ENCODE results near the gene C4orf17.
A peak's percentile ranks its signal among the peaks of the same experiment; 100 is the strongest.

The C4orf17 gene

GRCh38 chr4:99510721-99511120 lies at the start of gene C4orf17:
Gene C4orf17 (plus strand): TSS chr4:99511021. CDS start chr4:99513082, 2,061 bp downstream.
- no peak within 1 kb of the TSS for H3K4me3 ChIP-seq (ENCODE audit: low read depth, low read length)
- no peak for TF ChIP-seq CTCF (IDR thresholded peaks at IDR 0.05; ENCODE audit: low read depth, low read length)

- no peak overlapping the region for H3K4me3 ChIP-seq (ENCODE audit: low read depth, low read length)
- TF ChIP-seq CTCF (IDR thresholded peaks at IDR 0.05; ENCODE audit: low read depth, low read length) = no peak
Observed at GRCh38 chr4:99461623-99462401, 49.0 kb upstream of the C4orf17 start.

- no peak overlapping the region for H3K4me3 ChIP-seq (ENCODE audit: low read depth, low read length)
- TF ChIP-seq CTCF (IDR thresholded peaks at IDR 0.05; ENCODE audit: low read depth, low read length) = peak; percentile 59
Observed at GRCh38 chr4:99462875-99463464, 47.9 kb upstream of the C4orf17 start.

- no peak for TF ChIP-seq CTCF (IDR thresholded peaks at IDR 0.05; ENCODE audit: low read depth, low read length)
- H3K4me3 ChIP-seq (ENCODE audit: low read depth, low read length) = no peak overlapping the region
Observed at GRCh38 chr4:99463566-99463965, 47.3 kb upstream of the C4orf17 start.

GRCh38 chr4:99467887-99468286 lies 42.9 kb upstream of the C4orf17 start:
- TF ChIP-seq CTCF (IDR thresholded peaks at IDR 0.05; ENCODE audit: low read depth, low read length) = no peak
- no peak overlapping the region for H3K4me3 ChIP-seq (ENCODE audit: low read depth, low read length)

GRCh38 chr4:99468889-99469288 lies 41.9 kb upstream of the C4orf17 start:
- no peak overlapping the region for H3K4me3 ChIP-seq (ENCODE audit: low read depth, low read length)
- TF ChIP-seq CTCF (IDR thresholded peaks at IDR 0.05; ENCODE audit: low read depth, low read length) = no peak

- no peak for TF ChIP-seq CTCF (IDR thresholded peaks at IDR 0.05; ENCODE audit: low read depth, low read length)
- no peak overlapping the region for H3K4me3 ChIP-seq (ENCODE audit: low read depth, low read length)
Observed at GRCh38 chr4:99471349-99471748, 39.5 kb upstream of the C4orf17 start.

Data from WI38 (cell line).